Measurements from ENCODE around the gene HNRNPK.

HNRNPK gene

DNA sequence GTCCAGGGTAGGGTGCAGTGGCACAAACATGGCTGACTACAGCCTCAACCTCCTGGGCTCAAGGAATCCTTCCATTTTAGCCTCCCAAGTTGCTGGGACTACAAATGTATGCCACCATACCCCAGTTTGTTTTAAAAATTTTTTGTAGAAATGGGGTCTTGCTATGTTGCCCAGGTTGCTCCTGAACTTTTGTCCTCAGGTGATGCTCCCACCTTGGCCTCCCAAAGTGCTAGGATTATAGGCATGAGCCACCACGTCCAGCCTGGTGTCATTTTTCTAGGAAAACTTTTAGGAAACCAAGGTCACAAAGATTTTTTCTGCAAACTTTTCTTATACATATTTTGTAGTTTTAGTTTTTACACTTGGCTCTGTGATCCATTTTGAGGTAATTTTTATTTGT, 11.3 kb upstream of the HNRNPK start:
- TF ChIP-seq, protein P1, sequence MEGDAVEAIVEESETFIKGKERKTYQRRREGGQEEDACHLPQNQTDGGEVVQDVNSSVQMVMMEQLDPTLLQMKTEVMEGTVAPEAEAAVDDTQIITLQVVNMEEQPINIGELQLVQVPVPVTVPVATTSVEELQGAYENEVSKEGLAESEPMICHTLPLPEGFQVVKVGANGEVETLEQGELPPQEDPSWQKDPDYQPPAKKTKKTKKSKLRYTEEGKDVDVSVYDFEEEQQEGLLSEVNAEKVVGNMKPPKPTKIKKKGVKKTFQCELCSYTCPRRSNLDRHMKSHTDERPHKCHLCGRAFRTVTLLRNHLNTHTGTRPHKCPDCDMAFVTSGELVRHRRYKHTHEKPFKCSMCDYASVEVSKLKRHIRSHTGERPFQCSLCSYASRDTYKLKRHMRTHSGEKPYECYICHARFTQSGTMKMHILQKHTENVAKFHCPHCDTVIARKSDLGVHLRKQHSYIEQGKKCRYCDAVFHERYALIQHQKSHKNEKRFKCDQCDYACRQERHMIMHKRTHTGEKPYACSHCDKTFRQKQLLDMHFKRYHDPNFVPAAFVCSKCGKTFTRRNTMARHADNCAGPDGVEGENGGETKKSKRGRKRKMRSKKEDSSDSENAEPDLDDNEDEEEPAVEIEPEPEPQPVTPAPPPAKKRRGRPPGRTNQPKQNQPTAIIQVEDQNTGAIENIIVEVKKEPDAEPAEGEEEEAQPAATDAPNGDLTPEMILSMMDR (IDR thresholded peaks at IDR 0.05; ENCODE audit: control insufficient read depth, insufficient read depth, low read depth, low read length, missing control alignments): no peak
- no peak overlapping the region for H3K4me3 ChIP-seq (ENCODE audit: control insufficient read depth, low read depth, low read length)
- no peak for DNase-seq (ENCODE audit: low read depth)

DNA sequence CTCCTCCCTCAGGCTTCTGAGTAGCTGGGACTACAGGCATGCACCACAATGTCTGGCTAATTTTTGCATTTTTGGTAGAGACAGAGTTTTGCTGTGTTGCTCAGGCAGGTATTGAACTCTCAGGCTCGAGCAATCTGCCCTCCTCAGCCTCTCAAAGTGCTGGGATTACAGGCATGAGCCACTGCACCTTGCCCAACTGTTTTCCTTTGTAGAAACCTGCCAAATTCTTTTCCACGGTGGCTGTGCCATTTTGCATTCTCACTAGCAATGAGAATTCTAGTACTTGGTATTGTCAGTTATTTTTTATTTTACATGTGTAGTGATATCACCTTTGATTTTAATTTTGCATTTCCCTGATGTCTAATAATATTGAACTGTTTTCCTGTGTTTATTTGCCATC, 8.4 kb upstream of the HNRNPK start:
- no peak overlapping the region for H3K4me3 ChIP-seq (ENCODE audit: control insufficient read depth, low read depth, low read length)
- TF ChIP-seq, protein P1 (IDR thresholded peaks at IDR 0.05; ENCODE audit: control insufficient read depth, insufficient read depth, low read depth, low read length, missing control alignments): no peak
- no peak for DNase-seq (ENCODE audit: low read depth)

DNA sequence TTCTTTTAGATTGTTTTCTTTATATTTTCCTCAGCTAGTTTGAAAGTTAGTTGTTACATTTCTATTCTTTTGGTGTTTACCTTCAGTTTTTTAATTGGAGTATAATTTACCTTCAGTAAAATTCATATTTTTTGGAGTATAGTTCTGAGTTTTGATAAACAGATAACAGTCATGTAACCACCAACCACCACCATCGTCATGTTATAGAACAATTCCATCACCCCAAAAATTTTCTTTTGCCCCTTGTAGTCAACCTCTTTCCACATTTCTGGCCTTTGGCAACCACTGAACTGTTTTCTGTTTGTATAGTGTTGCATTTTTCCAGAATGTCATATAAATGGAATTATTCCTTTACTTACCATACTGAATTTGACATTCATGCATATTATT, 7.4 kb upstream of the HNRNPK start:
- DNase-seq (ENCODE audit: low read depth): no peak
- no peak overlapping the region for H3K4me3 ChIP-seq (ENCODE audit: control insufficient read depth, low read depth, low read length)
- TF ChIP-seq, protein P1 (IDR thresholded peaks at IDR 0.05; ENCODE audit: control insufficient read depth, insufficient read depth, low read depth, low read length, missing control alignments): no peak

DNA sequence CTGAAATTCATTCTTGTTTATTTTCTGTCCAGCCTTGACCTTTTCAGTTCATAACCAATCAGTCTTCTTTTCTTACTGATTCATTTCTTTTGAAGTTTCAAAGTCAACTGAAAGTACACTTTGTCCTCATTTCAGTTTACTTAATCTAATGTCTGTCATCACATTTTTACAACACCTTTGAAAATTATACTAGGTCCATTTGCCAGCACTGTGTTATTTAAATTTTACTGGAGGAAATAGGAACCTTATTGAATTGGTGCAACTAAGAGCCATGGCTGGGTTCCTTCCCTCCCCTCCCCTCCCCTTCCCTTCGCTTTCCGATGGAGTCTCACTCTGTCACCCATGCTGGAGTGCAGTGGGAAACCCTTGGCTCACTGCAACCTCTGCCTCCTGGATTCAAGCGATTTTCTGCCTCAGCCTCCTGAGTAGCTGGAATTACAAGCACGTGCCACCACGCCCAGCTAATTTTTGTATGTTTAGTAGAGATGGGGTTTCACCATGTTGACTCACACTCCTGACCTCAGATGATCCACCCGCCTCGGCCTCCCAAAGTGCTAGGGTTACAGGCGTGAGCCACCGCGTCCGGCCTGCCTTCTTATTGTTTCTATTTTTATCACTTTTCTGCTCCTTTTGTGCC, 6.9 kb upstream of the HNRNPK start:
- TF ChIP-seq, protein P1 (IDR thresholded peaks at IDR 0.05; ENCODE audit: control insufficient read depth, insufficient read depth, low read depth, low read length, missing control alignments): no peak
- DNase-seq (ENCODE audit: low read depth): no peak
- no peak overlapping the region for H3K4me3 ChIP-seq (ENCODE audit: control insufficient read depth, low read depth, low read length)

DNA sequence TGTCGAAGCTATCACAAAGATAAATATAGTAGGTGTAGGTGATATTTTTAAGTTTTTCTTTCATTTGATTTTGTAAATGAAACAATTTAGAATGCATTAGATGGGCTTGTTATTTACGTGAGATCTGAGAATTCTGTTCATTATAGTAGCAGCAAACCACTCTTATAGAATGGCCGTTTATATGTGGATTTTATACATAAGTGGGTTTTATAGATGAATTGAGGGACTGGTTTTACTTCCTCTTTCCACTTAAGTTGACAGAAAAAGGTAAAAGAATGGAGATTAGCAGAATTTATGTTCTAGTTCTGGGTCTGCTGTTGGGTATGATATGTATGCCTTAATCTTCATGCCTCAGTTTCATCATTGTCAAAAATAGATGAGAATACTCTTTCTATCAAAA, 6.2 kb upstream of the HNRNPK start:
- H3K4me3 ChIP-seq (ENCODE audit: control insufficient read depth, low read depth, low read length): no peak overlapping the region
- TF ChIP-seq, protein P1 (IDR thresholded peaks at IDR 0.05; ENCODE audit: control insufficient read depth, insufficient read depth, low read depth, low read length, missing control alignments): no peak
- no peak for DNase-seq (ENCODE audit: low read depth)

DNA sequence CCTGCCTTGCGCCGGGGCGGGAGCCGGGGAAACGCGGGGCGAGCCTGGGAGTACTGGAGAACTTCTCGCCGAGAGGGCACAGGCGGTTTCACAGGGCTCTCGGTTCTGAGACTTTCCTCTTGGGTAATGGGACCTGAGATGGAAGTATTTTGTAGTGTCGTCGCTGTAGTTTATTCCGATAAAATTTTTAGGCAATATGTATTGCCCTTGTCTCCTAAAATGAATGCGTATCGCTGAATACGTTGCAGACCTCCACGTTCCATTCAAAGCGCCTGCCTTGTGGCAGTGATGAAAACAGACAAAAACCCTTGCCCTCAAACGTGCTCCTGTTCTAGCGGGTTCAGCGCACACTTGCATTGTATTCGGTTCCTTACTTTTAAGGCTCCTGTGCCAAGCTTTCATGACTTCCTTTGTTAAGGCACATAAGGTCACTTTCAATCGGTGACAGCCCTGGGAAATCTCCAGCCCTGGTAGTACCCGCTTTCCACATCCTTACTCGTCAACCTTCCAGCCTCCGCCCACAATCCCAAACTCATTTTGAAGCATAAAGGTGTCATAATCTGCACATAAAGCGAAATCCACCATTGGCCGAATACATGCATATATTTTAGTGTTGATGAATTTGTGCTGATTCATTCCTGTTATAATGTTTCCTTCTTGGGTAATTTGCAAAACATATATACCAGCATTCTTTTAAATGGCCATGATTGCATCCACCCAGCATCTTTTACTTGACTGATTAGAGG, 1.3 kb upstream of the HNRNPK start:
- H3K4me3 ChIP-seq (ENCODE audit: control insufficient read depth, low read depth, low read length): peak overlapping the region; percentile 73
- TF ChIP-seq, protein P1 (IDR thresholded peaks at IDR 0.05; ENCODE audit: control insufficient read depth, insufficient read depth, low read depth, low read length, missing control alignments): no peak
- no peak for DNase-seq (ENCODE audit: low read depth)

Data from AG09309 (cell line).